GM19023 (cell line): Measurements from ENCODE around the gene KNCN.

Source experiments
- ATAC-seq: cut with Tn5 transposase; IDR thresholded peaks from one replicate; pipeline ENCODE4 v1.9.1; 2021; ENCODE audit warnings: mild to moderate bottlenecking, moderate library complexity; ENCODE audit not compliant: unreplicated experiment

KNCN gene

DNA sequence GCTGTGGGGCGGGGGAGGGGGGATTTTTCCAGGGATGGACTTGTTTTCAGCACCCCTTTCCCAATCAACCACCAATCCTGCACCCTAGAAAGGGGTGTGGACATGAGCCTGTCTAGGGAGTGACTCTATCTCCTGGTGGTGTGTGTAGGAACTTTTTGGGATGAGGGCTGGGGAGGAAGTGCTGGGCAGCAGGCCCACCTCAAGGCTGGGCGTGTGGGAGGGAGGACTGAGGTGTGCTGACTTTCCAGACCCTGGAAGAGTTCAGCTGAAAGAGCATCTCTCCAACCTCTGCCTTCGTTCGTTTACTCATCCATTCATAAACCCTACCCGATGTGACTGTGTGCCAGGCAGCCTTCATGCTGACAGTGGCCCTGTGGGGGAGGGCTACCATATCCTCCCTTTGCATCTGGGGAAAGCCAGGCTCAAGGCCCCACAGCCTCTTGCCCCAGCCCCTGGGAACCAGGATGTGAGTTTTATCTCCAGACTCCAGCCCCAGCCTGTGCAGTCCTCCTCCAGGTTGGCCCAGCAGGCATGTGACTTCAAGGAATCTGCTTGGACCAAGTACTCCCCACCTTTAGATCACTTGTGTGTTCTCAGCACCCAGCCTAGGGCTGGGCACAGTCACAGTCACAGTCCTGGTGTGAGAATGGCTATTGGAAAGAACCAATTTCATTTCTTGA is 6.7 kb downstream of the KNCN start:
- no peak for ATAC-seq

DNA sequence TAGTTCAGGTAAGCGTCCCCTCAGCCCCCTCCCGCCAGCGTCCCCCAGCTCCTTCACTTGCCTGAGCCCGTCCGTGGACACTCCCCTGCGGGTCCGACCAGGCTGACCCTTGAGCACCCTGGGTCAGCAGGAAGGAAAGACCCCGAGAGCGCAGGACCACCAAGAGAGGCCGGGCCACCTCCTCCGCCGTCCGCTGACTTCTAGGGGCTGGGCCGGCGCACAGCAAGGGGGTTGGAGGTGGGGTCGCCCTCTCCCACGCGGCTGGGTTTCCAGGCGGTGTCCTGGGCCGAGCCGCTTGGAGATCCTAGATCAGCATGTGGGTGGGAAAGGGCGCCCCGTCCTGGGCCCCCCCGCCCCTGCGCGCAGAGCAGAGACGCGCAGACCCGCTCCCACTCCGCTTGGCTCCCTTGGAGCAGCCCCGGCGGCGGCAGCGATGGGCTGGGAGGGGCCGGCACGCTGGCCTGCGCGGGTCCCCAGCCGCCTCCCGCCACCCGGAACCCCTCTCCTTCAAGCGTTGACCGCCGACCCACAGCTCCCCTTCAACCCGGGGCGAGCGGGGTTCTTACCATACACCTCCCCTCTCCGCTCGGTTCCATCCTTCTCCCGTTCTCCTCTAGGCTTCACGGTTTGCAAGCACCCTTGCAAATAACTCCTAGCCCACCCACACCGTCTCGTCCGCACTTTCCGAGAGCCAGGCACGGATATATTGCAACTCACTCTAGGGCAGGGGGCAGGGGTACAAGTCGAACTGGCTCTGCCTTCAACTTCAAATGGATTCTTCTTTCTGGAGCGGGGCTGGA is 7.5 kb downstream of the KNCN start:
- no peak for ATAC-seq

DNA sequence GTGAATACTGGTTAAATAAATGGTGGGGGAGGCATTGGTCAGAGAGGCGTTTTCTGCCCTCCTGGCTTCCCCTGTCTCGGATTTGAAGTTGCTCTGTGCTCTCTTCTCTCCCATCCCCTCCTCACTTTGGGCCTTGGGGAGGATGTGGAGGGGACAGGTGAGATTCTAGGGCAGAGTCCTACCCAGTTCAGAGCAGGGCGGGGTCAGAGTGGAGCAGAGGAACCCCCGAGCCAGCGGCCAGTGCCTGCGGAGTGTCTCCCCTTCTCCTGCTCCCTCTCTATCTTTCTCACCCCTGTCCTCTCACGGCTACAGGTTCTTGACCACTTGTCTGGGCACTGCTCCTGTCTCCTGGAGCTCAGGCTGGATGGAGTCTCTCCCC is 8.1 kb downstream of the KNCN start:
- ATAC-seq, result no peak

DNA sequence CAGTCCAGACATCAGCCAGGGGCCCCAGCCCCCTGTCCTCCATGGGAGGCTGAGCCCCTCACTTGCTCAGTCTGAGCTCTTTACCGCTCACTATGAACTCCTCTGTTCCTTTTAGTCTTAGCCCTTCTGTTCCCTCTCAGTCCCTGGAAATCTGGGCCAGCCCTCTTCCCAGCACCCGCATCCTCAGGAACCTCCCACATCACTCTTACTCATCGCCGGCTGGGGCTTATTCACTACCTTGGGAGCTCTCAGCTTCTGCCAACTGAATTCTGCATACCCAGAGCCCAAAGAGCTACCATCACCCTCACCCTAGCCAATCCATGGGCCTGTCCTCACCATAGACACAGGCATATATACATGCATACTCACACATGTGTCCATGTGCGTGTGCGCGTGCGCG is 11.5 kb downstream of the KNCN start:
- ATAC-seq, result no peak

DNA sequence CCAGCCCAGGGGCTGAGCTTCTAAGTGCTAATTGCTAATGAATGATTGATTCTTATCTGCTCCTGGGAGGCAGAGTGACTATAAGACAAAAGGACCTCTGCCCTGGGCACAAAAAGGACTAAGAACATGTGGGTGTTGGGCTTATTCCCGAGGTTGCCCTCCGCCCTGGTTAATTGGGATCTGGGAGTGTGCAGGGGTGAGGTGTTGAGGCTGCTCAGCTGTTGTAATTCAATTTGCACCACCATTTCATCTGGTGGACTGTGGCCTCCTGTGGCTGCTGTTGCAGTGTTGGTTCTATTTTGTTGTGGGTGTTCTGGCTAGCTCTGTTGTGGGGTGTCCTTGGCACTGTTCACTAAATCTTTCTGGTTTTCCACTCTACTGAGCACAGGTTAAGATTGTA is 13.3 kb downstream of the KNCN start:
- no peak for ATAC-seq

DNA sequence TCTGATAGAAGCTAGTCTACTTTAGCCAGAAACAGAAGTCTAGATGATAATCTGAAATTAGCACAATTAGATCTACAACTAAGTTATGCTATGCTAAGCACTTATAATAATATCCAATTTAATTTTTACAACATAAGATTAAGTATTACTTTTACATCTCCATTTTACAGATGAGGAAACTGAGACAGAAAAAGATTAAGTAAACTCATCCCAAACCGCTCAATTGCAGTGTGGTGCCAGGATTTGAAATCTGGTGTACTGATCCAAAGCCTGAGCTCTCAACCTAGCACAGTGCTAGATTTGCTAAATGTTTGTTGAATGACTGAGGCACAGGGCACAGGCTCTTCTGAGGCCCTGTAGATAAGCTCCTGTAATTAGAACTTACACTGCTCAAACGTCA is 13.8 kb downstream of the KNCN start:
- no peak for ATAC-seq

DNA sequence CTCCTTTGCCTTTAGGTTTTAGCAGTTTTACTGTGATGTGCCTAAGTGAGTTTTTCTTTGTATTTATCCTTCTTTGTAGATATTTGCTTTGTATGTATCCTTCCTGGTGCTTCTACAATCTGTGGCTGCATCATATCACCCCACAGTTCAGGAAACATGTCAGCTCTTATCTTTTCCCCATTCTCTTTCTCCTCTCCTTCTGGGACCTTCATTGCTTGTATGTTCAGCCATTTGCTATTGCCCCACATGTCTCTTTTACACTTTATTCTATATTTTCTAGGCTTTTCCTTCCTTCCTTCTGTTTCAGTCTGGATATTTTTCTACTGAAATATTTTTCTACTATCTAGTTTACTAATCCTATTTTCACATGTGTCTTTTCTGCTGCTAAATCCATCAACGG is 14.9 kb downstream of the KNCN start:
- no peak for ATAC-seq

DNA sequence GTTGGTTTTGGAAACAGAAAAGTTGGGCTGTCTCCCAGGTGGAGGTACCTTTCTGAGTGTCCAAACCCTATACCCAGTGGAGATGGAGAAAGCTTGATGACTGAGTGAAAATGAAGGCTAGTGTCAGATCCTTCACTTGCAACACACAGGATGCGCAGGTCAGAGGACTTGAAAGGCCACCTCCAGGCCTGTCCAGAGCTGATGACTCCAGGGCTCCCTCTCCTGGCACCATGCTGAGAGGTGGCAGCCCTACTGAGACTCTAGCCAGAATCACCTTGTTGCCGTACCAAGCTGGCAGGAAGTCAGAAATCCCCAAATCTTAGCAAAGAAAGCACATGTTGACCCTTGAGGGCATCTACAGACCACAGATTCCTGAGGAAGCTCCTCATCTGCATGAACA is 16.4 kb downstream of the KNCN start:
- ATAC-seq, result no peak

DNA sequence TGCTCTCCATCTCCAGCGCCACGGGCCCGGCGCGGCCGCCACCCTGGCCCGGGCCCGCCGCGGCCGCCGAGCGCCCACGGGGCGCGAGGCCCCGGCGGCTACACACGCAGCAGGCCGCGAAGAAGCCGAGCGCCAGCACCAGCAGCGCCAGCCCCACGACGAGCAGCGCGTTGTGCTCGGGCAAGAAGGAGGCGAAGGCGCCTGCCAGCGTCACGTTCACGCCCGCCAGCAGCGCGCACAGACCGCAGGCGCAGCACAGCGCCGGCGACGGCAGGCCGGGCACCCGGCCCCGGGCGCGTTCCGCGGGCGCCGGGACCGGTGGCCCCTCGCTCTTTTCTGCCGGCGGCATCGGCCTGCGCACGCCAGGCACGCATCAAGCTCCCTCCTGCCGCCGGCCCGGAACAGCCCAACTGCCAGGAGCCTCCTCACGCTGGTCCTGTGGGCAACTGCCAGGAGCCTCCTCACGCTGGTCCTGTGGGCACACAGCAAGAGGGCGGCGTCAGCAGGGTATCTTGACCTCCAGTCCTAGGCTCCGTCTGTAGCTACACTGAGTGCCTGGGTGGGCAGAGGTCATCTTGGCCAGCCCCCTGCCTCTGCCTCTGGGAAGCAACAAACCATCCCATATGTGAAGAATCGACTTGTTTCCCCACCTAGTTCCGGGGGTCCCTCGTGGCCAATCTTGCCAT is 18.1 kb downstream of the KNCN start:
- no peak for ATAC-seq

DNA sequence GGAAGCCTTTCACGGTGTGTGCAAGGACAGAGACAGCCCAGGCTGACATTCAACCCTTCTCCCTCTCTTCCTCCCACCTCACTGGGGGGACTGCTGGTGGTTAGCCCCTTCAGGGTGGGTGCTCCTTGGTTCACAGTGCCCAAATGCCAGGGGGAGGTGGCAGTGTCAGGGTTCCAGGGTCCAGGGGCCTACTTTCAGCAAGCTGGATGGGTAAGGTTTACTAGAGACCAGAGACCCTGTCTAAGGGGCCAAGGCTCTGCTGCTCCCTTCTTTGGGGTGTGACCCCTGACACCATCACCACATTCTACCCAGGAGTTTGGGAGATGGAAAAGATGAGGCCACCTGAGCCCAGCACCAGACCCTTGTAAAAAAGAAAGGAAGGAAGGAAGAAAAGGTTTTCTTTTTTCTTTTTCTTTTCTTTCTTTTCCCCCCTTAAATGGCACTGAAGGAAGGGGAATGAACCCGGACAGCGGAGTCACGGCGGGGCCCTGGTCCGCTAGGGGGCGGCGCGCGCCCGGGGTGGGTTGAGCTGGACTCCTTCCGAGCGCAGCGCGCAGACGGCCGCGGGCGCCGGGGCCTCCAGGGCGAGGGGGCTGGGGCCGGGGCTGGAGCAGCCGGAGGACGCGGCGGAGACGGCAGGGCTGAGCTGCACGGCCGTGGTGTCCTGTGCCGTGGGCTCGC is 18.8 kb downstream of the KNCN start:
- no peak for ATAC-seq

DNA sequence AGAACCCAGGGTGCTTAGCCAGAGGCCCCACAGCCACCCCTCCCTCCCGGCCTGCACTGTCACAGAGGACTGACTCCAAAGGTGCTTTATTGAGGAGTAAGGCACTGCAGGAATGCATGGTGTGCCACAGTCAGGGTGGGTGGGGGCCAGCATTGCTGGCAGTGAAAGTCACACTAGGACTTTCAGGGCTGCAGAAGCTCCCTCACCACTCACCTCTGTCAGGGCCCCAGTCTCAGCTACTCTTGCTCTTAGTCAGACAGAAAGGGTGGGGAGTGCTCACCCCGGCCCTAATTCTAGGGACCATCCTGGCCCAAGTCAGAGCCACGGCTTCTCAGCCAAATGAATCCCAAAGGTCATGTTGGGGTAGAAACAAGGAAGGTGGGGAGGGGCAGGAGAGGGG is 19.4 kb downstream of the KNCN start:
- no peak for ATAC-seq

DNA sequence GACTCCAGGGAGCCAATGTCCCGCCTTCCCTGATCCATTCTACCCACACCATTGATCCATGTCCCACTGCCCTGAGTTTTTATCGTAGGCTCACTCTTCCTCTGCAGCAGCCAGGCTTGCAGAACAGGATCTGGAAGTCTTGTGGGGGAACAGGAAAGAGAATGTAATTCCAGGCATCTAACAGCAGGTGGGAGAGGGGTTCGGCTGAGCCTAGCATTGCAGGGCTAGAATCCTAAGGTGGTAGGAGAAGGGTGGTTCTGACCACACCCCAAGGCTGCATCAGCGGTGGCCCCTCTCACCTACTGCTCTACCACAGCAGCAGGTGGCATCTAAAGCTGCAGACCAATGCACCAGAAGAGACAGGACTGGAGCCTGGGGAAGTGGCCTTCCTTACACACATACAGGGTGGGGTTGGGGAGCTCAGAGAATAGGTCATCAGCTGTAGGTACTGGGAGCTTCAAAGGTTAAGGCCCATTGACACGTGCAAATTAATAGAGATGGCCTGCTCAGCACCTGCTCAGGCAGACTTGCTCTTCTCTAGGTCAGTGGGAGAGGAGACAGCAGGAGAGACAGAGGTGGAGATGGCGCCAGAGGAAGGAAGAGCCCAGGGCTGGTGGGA is 20.5 kb downstream of the KNCN start:
- no peak for ATAC-seq

DNA sequence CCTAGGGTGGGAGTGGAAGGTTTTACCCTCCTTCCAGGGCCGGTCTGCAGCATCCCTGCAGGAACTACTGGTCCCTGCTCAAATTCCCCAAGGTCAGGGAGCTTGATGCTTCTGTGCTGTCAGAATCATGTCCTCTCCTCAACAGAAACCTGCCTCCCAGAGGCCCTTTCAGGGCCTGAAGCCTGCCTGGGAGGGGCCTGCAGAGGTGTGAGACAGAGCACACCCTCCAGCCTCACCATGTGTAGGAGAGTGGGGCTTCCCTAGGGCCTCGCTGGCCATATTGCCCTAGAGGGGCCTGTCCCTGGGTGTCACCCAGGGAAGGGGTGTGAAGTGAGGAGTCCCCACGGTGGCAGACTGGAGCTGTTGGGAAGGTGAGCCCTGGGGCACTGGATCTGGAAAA is 21.1 kb downstream of the KNCN start:
- ATAC-seq, result no peak

DNA sequence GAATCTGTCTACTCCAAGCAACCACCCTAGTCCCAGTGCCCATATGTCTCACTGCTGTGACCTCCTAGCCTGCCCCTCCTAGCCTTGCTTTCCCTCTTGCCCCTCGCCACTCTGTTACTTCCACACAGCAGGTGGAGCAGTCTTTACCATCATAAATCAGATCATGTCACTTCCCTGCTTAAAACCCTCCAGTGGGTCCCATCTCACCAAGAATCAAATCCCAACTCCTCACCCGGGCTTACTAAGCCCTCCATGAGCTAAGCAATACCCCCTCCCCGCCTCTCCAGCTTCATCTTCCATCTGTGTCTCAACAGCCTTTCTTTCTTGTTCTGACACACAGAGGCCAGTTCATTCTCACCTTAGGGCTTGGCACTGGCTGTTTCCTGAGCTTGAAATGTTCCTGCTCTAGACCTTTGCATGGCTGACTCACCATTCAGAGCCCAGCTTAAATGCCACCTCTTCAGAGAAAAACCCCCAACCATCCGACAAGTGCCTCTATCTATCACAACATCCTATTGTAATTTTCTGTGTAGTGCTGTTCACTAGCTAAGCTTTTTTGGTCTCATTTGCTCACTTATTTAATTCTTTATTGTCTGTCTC is 22.3 kb downstream of the KNCN start:
- no peak for ATAC-seq

DNA sequence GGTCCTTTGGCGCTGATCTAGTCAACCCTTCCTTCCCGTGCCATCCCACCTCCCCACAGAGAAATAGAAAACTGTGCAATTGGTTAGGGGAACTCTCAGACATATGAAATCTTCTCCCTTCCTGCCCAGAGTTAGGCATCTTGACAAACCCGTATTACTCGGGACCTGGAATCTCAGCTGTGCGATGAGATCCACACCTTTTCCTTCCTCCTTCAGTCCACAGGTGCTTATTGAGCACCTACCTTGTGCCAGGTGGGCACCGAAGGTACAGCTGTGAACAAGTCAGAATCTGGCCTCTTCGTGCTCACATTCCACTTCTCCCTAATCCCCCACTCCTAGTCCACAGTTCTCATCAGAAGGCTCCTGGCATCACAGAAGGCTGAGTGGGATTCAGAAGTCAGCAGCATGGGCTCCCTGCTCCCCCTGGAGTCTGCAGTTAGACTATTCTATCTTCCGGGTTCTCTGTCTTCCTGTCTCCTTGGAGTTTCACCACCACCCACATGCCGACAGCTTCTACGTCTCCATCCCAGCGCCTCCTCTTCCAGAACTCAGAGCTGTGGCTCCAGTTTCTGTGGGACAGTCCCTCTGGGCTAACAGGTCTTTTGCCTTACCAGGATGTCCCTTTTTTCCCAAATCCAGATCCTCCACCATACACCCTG is 23.0 kb downstream of the KNCN start:
- ATAC-seq, result no peak

DNA sequence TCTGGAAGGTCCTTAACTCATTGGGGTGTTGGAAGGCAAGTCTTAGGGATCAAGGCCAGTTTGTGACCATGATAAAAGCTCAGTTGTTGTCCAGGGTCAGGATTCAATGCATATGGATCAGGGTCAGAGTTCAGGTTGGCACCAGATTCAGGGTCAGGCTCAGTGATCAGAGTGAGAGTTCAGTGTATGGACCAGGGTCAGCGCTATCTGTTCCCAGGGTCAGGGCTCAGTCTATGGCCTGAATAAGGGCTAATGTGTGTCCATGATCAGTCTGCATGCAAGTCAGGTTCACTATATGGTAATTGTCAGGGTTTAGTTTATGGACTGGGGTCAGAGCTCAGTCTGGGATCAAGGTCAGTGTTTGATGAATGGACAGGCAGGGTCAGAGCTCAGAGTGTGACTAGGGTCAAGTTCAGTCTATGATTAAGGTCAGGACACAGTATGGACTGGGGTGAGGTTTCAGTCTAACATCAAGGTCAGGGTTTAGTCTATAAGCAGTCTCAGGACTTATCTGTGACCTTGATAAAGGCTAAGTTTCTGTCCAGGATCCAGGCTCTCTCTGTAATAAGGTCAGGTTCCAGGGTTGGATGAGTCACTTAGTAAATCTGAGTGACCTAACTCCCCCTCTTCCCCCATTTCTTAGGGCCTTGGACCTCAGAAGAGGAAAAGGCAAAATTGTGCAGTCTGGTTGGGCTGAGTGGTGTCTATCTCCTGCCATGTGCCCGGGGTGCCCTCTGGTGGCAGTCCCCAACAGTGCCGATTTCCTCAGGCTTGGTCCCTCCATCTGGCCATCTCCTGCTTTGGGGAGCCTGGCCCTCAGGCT is 23.8 kb downstream of the KNCN start:
- peak; percentile 49 for ATAC-seq

DNA sequence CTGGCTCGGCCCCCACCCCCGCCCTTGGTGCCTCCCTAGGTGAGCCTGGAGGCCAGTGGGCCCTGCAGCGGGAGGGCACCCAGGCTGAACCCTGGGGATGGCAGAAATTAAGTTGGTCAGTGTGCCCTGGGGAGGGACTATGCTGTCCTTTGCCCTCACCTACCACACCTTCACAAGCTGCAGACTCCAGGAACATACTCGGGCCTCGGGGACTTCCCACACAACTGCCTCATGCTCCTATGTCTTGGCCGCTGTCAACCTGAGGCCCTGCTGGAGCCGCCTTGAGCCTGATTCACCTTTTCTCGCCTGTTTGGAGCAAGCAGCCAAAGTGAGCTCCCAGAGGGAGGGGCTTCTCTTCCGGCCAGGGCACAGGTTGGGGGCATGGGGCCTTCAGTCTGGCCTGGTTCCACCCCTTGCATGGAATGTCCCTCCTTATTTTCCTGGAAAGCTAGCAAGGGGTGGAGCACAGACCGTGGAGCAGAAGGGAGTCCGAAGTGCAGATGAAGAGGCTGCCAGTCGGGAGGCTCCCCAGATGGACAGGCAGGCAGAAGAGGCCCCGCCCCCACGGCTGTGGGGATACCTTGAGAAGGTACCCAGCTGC is 24.7 kb downstream of the KNCN start:
- no peak for ATAC-seq

DNA sequence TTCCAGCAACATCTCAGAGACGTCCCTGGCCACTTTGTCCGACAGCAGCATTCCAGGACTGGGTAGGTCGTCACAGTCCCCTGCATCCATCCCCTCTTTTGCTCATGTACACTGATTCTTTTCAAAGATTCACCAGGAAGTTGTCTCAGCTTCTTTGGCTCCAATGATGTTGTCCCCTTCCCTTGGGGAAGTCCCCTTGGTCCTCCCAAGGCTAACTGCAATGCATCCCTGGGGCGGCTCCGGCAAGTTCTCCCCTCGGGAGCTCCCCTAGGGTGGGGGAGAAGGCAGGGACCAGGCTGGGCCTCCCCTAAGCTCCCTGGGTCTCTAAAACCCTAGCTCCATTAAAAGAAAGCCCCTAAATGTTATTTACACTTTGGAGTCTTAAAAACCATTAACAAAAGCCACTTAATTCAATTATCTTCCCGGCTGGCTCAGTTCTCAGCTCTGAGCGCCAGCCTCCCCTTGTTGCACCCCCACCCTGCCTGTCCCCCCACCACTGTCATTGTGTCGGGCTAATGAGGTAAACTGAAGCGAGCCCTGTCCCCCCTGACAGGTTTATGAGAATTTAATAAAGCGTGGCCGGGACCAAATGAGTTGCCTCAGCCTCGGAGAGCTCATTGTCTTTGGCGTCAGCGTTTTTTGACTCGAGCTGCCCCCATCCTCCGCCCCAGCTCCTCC is 25.3 kb downstream of the KNCN start:
- no peak for ATAC-seq
